MM.1S (cell line): ENCODE data around the gene NXF2B.
"Not testable (repeated sequence)": the region's sequence is repeated elsewhere in the genome, so short reads cannot be mapped to it uniquely, and the experiment has no call there.

ENCODE experiments used
- DNase-seq: peaks from one replicate; pipeline ENCODE4 v3.0.0-alpha.2; 2015
- H2AFZ ChIP-seq: fragments of 300-600 bp; sonication (generic); 2 replicates; pipeline ENCODE4 v1.6.0; 2016; ENCODE audit warnings: antibody characterized with exemption, low read length
- H3F3A ChIP-seq: fragments of 300-600 bp; sonication (generic); 2 replicates; pipeline ENCODE4 v1.6.1; 2016; ENCODE audit warnings: mild to moderate bottlenecking, antibody characterized with exemption, low read length, moderate library complexity, mixed read lengths; ENCODE audit not compliant: insufficient read depth
- H3K27ac ChIP-seq: fragments of 300-600 bp; sonication (generic); 2 replicates; pipeline ENCODE4 v1.5.1; 2016; ENCODE audit warnings: mild to moderate bottlenecking, low read length
- H3K27me3 ChIP-seq: fragments of 300-600 bp; sonication (generic); replicated peaks from 2 replicates; pipeline ENCODE4 v1.6.0; 2016; ENCODE audit warnings: low read length; ENCODE audit not compliant: insufficient read depth
- H3K36me3 ChIP-seq: fragments of 300-600 bp; sonication (generic); replicated peaks from 2 replicates; pipeline ENCODE4 v1.6.1; 2016; ENCODE audit warnings: mild to moderate bottlenecking, low read length, mixed read lengths; ENCODE audit not compliant: insufficient read depth
- H3K4me1 ChIP-seq: fragments of 300-600 bp; sonication (generic); 2 replicates; pipeline ENCODE4 v1.6.1; 2016; ENCODE audit warnings: low read length, mixed read lengths
- H3K4me2 ChIP-seq: fragments of 300-600 bp; sonication (generic); 2 replicates; pipeline ENCODE4 v1.6.0; 2016; ENCODE audit warnings: low read depth, low read length
- H3K4me3 ChIP-seq: fragments of 300-600 bp; sonication (generic); 2 replicates; pipeline ENCODE4 v1.5.1; 2016; ENCODE audit warnings: low read length, mixed read lengths
- H3K79me2 ChIP-seq: fragments of 300-600 bp; sonication (generic); 2 replicates; pipeline ENCODE4 v1.6.1; 2016; ENCODE audit warnings: mixed run types, low read length, mixed read lengths
- H3K9ac ChIP-seq: fragments of 300-600 bp; sonication (generic); 2 replicates; pipeline ENCODE4 v1.6.1; 2016; ENCODE audit warnings: low read length, mixed read lengths
- H3K9me2 ChIP-seq: fragments of 300-600 bp; sonication (generic); replicated peaks from 2 replicates; pipeline ENCODE4 v1.6.1; 2016; ENCODE audit warnings: mild to moderate bottlenecking, low read length, mixed read lengths; ENCODE audit not compliant: insufficient read depth
- H3K9me3 ChIP-seq: fragments of 300-600 bp; sonication (generic); replicated peaks from 2 replicates; pipeline ENCODE4 v1.6.1; 2016; ENCODE audit warnings: mild to moderate bottlenecking, low read length, mixed read lengths; ENCODE audit not compliant: insufficient read depth
- H4K20me1 ChIP-seq: fragments of 300-600 bp; sonication (generic); 2 replicates; pipeline ENCODE4 v1.6.1; 2016; ENCODE audit warnings: mild to moderate bottlenecking, low read length, moderate library complexity, mixed read lengths; ENCODE audit not compliant: insufficient read depth

The NXF2B gene, protein sequence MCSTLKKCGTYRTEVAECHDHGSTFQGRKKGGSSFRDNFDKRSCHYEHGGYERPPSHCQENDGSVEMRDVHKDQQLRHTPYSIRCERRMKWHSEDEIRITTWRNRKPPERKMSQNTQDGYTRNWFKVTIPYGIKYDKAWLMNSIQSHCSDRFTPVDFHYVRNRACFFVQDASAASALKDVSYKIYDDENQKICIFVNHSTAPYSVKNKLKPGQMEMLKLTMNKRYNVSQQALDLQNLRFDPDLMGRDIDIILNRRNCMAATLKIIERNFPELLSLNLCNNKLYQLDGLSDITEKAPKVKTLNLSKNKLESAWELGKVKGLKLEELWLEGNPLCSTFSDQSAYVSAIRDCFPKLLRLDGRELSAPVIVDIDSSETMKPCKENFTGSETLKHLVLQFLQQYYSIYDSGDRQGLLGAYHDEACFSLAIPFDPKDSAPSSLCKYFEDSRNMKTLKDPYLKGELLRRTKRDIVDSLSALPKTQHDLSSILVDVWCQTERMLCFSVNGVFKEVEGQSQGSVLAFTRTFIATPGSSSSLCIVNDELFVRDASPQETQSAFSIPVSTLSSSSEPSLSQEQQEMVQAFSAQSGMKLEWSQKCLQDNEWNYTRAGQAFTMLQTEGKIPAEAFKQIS

DNA sequence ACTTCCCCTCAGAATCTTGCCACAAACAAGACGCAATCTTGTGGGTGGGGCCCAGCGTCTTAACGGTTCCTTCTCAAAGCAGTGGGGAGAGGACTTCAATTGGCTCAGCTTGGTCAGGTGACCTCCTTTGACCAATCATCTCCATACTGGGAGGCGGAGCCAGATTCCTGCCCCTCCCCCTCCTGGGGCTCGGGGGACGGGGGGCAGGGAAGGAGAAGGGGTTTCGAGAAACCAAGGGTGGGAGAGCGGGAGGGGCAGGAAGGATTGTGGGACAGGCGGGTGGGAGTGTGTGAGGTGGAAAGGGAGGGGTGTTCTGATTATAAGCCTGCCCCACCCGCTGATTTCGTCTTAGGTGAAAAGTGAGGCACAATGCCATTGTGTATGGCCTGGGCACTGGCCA lies at the start of gene NXF2B:
TSS of gene NXF2B (minus strand) at position 101 of the 400 bp plus-strand sequence. CDS start 59,972 bp downstream, outside the sequence.
- H3K27ac ChIP-seq, H3K4me3 ChIP-seq, H3K36me3 ChIP-seq, H3K9me3 ChIP-seq, H3K9me2 ChIP-seq, H3F3A ChIP-seq, H3K27me3 ChIP-seq, H3K4me2 ChIP-seq, H2AFZ ChIP-seq, H3K9ac ChIP-seq, DNase-seq, H4K20me1 ChIP-seq, H3K4me1 ChIP-seq, H3K79me2 ChIP-seq: not testable (repeated sequence)

DNA sequence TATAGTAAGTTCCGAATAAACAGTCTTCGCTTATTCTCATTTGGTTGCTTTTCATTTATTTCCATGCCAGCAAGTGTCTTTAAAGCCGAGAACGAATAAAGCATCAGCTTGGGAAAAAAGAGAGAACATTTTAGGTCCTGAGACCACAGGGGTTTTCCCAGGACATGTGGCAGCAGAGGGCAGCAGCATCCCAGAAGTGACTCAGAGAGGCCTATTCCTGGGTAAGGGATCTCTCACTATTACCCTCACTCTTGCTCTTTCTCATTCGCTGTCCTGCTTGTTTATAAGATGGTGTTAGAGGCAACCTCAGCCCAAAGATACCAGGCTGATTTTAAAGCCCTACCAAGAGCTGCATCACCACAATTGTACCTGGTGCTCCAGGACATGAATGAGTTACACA lies 39.0 kb upstream of the NXF2B start:
- H4K20me1 ChIP-seq, H3K27ac ChIP-seq, DNase-seq, H3K4me2 ChIP-seq, H3K9me2 ChIP-seq, H3K36me3 ChIP-seq, H3K9me3 ChIP-seq, H2AFZ ChIP-seq, H3K79me2 ChIP-seq, H3F3A ChIP-seq, H3K27me3 ChIP-seq, H3K4me3 ChIP-seq, H3K9ac ChIP-seq, H3K4me1 ChIP-seq: not testable (repeated sequence)

DNA sequence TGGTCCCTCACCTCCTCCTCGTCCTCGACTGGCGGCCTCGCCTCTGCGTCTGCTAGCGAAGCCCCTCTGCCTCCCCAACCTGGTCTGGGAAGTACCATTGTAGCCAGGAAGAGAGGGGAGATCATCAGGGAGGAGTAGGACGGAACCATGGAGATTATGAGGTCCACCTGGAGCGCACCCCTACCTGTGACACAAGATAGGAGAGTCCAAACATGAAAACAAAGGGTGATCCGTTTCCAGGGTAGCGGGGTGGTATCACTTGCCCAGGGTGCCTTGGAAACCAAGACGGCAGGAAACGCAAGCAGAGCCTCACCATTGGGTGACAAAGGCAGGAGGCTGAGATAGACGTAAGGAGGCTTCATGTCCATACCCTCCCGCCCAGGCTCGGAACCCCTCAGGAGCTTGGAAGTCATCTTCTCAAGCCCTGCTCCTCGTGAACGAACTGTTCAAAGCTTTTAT lies 32.0 kb upstream of the NXF2B start, which contains the start of gene TCP11X2:
TSS of gene TCP11X2 (minus strand) at position 51 of the 459 bp plus-strand sequence.
- H3K4me3 ChIP-seq, H3K9me3 ChIP-seq, H3K9me2 ChIP-seq, H4K20me1 ChIP-seq, H3F3A ChIP-seq, H3K27ac ChIP-seq, H3K4me1 ChIP-seq, H2AFZ ChIP-seq, H3K27me3 ChIP-seq, H3K36me3 ChIP-seq, H3K4me2 ChIP-seq, H3K9ac ChIP-seq, DNase-seq, H3K79me2 ChIP-seq: not testable (repeated sequence)

DNA sequence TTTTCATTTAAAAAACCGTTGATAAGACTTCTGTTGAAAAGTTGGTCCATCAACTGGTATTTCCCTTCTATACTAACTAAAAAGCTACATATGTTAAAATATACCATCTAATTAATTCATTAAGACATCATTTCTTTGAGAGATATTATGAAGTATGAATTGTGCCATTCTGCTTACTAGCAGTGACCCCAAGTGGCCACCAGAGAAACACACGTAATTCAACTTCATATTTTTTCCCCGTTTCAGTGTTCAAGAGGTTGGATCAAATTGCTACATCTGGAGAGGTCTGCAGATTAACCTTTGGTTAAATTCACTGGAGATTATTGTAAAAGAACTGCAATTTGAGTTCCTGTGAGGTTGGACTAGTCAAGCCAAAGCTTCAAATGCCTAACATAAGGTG lies 30.4 kb upstream of the NXF2B start:
- not testable (repeated sequence) for H3K27me3 ChIP-seq, H3K9me3 ChIP-seq, H3K9ac ChIP-seq

DNA sequence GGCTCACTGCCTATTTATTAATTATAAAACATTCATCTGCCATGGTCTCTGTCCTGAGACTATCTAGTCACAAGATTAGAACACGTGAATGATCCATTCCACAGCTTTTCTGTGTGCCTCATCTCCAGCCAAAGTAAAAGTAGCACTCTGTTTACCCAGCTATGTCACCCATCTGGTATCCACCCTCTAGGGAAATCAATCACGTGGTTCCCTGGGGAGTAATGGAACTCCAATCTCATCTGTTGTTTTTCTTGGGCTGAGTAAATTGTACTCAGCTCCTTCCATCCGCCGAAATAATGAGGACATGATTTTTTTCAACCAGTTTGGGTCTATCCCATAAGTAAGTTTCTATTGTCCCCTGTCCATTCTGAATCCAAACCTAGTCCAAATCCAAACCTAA lies 18.8 kb upstream of the NXF2B start:
- H3K36me3 ChIP-seq, H4K20me1 ChIP-seq, H3K27ac ChIP-seq, H3K27me3 ChIP-seq, H3K9me2 ChIP-seq, H2AFZ ChIP-seq, H3K4me1 ChIP-seq, H3K9ac ChIP-seq, H3K79me2 ChIP-seq, H3K4me2 ChIP-seq, DNase-seq, H3F3A ChIP-seq, H3K4me3 ChIP-seq, H3K9me3 ChIP-seq: not testable (repeated sequence)

More for the DNA sequence above, 30.4 kb upstream of the NXF2B start:
- not testable (repeated sequence) for H3K4me3 ChIP-seq, H3K27ac ChIP-seq, H3K79me2 ChIP-seq, H3F3A ChIP-seq, DNase-seq, H3K36me3 ChIP-seq, H4K20me1 ChIP-seq, H3K4me1 ChIP-seq, H3K9me2 ChIP-seq, H2AFZ ChIP-seq, H3K4me2 ChIP-seq

DNA sequence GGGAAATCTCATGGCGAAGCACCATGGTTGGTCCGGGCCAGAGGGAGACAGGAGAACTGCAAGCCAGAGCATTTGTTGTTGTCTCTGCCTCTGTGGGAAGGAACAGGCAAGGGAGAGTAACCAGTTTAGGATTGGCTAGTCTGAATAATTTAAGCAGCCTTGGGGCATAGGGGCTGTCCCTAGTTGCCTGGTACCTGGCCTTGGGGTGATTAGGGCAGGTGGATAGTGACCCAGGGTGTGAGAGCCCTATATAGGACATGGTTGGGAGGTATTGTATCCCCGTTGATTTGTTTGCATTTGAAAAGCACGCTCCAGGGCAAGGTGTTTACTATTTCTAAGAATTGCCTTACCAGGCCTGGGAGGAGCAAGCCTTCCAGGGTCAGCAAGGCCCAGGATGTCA lies 25.3 kb downstream of the NXF2B start:
- H3K9me2 ChIP-seq, H4K20me1 ChIP-seq, H3K27me3 ChIP-seq, H2AFZ ChIP-seq, H3K4me3 ChIP-seq, H3K27ac ChIP-seq, H3K9ac ChIP-seq, H3K4me2 ChIP-seq, H3F3A ChIP-seq, H3K36me3 ChIP-seq, H3K9me3 ChIP-seq, H3K4me1 ChIP-seq, DNase-seq, H3K79me2 ChIP-seq: not testable (repeated sequence)
